Stimulated activated CD4-positive, alpha-beta T cell treated with anti-CD3 and anti-CD28 coated beads, Interleukin-12 subunit alpha, Interleukin-12 subunit beta, amount 100 ng/mL, for 4 hours (primary cell): ENCODE data around the gene UNC119B.

ENCODE experiments used
- DNase-seq: peaks from one replicate; pipeline ENCODE4 v3.0.0-alpha.2; 2020

Gene UNC119B

DNA sequence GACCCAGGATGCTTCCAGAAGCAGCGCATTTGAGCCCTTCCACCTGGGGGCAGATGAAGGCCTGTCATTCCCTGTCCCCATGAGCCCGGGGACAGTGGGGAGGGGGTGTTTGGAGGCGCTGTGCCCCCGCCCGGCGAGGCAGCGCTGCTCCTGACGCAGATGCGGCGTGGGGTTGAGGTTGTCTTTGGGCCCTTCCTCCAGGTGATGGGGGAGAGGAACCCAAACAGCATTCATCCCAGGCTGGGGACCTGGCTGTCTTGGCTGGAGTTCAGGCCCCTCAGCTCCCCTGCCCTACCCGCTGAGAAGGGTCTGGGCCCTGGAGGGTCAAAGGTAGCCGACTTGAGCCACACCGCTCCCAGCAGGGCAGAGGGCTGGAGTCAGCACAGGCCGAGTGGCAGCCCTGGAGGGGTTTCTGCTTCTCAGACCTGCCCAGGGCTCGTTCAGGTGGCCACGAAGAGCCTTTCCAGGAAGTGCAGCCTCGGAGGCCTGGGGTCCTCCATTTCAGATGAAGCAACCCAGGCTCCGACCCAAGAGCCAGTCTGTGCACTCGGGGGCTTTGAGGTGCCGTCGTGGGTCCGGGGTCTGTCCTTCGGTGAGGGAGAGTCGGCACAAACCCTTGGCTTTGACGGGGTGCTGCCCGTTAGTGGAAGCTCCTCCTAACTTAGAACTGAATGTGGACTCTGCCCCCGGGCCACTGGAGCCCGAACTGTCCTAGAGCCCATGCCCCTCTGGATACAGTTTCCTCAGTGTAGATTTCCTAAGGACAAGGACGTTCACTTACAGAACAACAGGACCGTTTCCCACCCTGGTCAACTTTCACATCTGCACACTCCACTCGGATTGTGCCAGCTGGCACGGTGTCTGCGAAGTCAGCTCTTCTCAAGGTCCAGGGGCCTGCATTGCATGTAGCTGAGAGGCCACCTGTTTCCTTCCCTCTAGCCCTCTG lies 31.5 kb downstream of the UNC119B start:
- no peak for DNase-seq

GRCh38 chr12:120744922-120745493 lies 34.8 kb downstream of the UNC119B start:
- DNase-seq = no peak

GRCh38 chr12:120748242-120748641 lies 38.0 kb downstream of the UNC119B start:
- no peak for DNase-seq

DNA sequence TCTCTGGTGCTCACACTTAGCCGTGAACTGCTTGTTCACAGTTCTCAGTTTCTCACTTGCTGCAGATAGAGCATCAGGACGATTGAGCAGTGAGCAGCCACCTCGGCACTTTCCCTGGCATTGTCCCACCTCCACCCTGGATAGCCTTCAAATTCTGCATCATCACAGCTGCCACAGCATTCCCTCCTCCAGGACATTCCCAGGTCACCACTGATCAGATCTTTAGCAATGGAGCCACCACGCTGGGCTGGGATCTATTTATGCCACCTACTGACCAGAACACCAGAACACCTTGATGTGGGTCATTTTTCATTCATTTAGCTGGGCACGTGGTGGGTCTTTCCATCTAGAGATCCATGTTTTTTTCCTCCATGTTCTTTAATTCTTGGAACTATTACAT lies 39.0 kb downstream of the UNC119B start:
- DNase-seq = no peak

GRCh38 chr12:120750806-120751205 lies 40.5 kb downstream of the UNC119B start:
- no peak for DNase-seq

- no peak for DNase-seq
These were observed 41.1 kb downstream of the UNC119B start for GRCh38 chr12:120751389-120751788.

- no peak for DNase-seq
These were observed 44.5 kb downstream of the UNC119B start for GRCh38 chr12:120754792-120755191.

- DNase-seq = no peak
These were observed 45.0 kb downstream of the UNC119B start for GRCh38 chr12:120755269-120755668.

GRCh38 chr12:120757226-120757742 lies 47.0 kb downstream of the UNC119B start:
- no peak for DNase-seq

DNA sequence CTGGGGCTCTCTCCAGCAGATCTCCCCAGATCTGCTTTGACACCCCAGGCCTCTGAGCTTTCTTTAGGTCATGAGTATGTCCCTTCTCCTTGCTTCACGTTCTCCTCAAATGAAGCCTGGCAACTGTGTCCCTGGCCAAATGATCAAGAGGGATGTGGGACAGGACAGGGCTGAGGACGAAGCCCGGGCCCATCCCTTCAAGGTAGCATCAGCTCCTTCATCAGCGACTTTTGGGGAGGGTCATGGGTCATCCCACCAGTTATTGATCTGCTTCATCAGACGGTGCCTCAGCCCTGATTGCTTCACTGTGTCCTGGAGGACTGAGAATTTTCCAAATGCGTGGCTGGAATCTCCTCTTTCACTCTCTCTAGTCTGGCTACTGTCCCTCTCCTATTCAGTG lies 47.7 kb downstream of the UNC119B start:
- no peak for DNase-seq

DNA sequence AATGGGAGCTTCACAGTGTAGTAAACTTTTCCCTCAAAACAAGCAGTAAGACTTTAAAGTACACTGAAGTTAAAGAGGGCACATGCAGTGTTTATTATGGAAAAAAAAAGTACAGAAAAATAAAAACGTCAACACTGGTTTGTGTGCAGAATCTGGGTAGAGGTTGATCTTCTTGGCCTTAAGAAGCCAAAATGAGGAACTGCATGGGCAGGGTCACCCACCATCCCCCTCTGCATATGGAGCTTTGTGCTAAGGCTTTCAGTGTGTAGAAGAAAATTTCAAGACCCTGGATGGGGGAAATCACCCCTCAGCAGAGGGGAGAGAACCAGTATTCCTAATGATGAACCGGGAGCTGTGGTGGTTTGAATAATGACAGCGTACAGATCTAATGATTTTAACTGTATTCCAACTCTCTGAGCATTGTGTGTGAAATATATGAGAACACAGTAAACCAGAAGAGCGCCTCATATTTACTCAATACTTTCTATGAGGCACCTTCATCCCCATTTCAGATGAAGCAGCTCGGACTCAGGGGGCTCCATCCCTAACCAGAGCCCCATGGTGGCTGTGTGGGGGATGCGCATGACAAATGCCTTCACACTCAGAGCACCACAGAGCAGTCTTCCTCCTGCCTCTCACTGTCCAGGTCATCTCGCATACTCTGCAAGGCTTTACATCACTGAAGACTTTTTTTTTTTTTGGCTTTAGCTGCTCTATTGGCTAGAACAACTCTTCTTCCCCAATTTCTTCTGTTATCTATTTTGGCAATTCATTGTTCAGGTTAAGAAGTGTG lies 48.7 kb downstream of the UNC119B start:
- no peak for DNase-seq

- no peak for DNase-seq
These were observed 49.5 kb downstream of the UNC119B start for GRCh38 chr12:120759591-120760348.

GRCh38 chr12:120760349-120761254 lies 50.3 kb downstream of the UNC119B start:
- no peak for DNase-seq

GRCh38 chr12:120761519-120761934 lies 51.3 kb downstream of the UNC119B start:
- DNase-seq = no peak

GRCh38 chr12:120762086-120762485 lies 51.8 kb downstream of the UNC119B start:
- no peak for DNase-seq

- no peak for DNase-seq
These were observed 53.0 kb downstream of the UNC119B start for GRCh38 chr12:120763250-120763649.

DNA sequence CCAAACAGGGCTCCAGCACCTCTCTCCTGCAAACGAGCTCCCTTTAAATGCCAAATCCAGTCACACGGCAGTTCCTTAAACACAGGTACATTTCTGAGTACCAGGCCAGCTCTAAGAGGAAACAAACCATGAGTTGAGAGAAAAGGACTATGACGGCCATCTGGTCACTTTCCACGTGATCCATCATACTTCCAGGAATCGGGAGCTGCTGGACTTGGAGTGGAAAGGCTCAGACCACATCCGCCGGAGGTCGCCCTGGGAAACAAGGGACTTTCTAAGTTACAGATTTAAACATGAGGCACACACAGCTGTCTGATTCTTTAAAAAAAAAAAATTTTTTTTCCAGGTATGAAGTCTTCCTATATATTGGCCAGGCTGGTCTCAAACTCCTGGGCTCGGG lies 54.6 kb downstream of the UNC119B start:
- no peak for DNase-seq

DNA sequence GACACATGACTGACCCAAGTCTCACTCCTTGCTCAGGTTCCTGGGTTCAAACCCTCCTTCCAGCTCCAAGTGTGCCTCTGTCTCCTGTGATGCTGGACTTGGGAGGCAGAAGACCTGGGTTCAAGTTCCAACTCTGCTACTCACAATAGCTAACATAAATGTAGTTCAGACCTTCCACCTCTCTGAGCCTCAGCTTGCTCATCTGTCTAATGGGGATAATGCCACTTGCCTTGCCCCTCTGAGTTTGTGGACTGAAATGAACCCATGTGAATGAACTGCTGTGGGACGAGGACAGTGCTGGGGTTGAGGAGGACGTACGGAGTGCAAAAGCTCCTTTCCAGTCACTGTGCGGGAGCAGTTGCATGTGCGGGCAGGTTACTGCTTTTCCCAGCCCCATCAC lies 56.3 kb downstream of the UNC119B start:
- no peak for DNase-seq

DNA sequence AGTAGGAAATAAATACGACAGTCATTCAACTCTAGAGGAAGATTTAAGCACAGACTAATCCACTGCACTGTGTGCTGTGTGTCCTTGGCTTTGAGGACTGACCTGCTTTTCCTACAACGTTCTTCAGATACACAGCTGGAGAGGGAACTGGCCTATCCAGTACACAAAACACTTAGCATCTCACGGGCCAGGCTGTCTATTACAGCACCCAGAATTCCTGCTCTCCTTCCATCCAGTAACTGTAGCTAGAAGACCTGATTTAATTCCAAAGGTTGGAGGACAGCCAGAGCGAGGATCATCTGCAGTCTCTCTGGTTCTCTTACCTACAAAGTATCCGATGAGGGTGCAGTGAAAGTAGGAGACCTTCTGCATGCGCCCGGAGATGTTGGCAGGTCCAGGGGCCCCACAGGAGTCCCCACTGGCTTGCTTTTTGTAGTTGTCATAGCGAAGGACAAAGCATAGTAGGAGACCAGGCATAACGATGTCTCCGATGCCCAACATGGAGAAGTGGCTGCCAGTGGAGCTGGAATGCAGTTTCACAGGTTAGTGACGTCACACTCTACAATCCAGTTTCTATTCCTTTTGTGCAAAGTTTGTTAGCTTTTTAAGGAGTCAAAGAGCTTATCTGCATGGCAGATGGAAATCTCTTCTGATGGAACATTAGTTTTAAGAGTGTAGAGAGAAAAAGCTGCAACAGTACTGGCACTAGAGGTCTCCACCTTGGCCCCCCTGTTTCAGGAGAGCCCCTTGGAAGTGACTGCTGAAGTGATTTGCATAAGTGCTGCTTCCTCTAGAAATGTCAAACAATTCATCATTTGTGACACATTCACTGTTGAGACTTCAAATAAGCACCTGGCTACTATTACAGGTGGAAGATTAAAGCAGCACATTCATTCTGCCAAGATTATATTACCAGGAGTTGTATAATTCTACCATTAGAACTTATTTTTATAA lies 57.1 kb downstream of the UNC119B start:
- no peak for DNase-seq

DNA sequence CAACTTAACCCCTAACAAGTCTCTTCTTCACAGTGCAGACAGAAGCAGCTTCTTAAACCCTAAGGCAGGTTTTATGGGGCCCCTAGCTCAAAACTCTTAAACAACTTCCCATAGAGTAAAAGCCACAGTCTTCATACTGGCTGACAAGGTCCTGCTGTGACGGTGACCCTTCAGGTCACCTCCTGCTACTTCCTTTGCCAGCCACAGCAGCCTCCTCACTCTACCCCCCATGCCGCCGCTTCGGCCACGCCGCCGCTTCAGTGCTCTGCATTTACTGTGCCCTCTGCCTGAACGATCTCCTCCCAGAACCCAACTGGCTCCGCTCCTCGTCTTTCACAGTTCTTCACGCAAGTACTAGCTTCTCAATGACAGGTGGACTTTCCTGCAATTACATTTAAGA lies 60.8 kb downstream of the UNC119B start:
- DNase-seq = no peak
